Measurements from ENCODE around the gene FAM184A. TPM values are rescaled to one million over a fixed set of nuclear protein-coding genes. Genes with fewer than 3 reads are reported as not detected.
"Not testable (repeated sequence)": the region's sequence is repeated elsewhere in the genome, so short reads cannot be mapped to it uniquely, and the experiment has no call there.

The FAM184A gene
- polyA plus RNA-seq, 1 donor = 10.2 TPM

DNA sequence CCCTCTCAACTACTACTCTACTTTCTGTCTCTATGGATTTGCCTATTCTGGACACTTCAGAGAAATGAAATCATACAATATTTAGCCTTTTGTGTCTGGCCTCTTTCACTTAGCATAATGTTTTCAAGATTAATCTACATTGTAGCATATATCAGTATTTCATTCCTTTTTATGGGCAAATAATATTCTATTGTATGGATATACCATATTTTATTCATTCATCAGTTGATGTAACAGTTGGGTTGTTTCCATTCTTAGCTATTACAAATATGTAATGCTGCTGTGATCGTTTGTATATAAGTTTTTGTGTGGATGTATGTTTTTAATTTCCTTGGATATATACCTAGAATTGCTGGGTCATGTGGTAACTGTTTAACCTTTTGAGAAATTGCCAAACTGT lies 23.4 kb downstream of the FAM184A start:
- no peak for DNase-seq

DNA sequence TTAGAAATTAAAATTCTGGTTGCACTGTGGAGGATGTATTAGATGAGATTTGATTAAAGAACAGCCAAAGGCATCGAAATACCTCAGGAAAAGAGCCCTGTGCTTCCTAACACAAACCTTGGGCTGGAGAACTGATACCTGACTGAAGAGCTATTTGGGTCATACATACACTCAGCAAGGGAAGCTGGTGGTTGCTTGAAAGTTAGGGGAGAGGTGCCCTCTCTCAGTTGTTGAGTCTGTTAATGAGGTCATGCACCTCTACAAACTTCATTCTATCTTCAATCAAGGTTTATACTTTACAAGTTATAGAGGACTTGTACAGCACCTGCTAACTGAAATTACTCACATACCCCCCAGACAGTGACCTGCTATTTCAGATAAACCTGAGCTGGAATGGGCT lies 25.5 kb downstream of the FAM184A start:
- no peak for DNase-seq

DNA sequence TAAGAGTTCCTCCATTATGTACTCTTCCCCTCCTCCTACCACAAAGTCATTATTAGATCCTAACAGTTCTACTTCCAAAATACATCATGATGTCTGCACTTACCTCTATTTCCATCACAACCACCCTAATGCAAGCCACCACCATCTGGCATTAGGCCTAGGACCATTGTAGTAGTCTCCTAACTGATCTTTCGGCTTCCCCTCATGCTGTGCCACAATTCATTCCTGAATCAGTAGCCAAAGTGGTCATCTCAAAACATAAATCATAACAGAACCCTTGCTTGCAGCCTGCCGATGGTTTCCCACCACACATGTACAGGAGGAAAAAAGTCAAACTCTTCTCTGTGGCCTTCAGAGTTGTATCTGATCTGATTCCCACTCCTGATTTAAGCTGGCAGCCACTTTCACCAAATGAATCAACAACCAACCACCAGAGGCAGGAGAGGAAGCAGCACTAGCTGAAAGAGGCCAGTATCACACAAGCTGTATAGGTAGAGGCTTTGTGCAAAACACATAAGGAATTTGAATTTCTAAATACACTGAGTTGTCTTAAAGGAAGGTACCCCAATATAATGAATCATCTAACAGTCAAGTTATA lies 26.1 kb downstream of the FAM184A start:
- no peak for DNase-seq

DNA sequence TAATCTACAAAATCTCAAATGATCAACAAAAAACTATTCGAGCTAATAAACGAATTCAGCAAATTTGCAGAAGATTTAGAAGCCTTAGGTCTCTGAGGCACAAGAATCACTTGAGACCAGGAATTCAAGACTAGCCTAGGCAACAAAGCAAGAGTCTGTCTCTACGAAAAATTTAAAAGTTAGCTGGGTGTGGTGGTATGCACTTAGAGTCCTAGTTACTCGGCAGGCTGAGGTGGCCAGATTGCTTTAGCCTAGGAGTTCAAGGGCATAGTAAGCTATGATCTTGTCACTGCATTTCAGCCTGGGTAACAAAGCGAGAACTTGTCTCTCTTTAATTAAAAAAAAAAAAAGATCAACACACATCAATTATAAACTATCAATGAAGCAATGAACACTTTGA lies 34.2 kb downstream of the FAM184A start:
- no peak for DNase-seq

DNA sequence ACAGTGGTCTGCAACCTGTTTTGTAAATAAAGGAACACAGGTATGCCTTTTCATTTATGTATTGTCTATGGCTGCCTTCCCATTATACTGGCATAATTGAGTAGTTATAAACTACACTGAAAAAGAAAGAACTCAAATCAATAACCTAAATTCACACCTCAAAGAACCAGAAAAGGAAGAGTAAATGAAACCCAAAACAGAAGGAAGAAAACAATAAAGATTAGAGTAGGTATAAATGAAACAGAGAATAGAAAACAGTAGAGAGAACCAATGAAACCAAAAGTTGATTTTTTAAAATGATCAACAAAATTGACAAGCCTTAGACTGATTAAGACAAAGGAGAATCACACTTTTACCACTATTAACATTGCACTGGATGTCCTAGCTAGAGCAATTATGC lies 34.7 kb downstream of the FAM184A start:
- DNase-seq = no peak

DNA sequence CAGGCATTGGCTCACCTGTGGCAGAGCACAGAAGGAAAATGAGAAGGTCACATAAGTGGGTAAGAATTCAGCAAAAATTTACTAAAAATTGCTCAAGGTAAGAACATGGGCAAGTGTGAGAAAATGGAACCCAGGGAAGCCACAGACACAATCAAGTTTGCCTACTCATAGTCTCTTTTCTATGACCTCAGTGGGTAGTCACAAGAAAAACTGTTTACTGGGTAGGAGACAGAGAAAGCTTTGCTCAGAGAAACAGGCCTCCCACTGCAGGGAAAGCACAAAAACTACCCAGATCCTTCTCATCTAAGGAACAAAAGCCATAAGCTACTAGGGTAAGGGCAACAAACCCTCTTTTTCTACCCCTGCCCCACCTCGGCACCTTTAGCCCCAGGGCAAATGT lies 35.2 kb downstream of the FAM184A start:
- no peak for DNase-seq

DNA sequence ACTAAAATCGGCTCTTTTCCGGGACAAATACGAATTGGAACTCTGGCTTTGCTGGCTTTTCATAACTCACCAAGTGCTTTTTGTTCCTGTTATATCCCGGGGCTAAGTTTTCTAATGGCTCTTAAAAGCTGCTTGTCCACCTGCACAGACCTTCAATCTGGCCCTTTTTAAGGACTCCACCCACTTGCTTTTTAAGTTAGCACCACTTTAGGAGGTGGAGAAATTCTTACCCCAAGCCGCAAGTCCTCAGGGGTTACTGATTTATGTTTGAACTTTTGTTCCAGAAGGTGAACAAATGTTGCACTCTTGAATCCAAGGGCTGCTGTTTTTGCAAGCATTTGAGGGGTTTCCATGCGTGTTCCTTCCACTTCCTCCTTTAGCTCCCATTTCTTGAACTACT lies 37.8 kb downstream of the FAM184A start:
- no peak for DNase-seq

DNA sequence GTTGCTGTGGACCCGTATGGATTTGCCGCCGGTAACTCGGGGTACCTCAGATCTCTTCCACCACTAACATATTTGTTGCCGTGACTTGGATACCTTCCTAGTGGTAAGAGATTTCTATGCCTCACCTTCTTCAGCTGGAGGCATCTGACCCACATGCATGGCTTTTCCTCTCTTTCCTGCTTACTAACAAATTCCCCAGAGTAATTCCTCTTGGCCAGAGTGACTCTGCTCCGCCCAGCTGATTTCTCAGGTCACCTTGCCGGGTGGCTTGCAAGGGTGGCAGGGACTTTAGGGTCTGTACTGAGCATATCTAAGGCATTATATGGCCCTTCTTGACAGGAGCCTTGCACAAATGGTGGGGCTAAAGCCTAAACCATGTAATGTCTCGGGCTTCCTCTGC lies 38.2 kb downstream of the FAM184A start:
- DNase-seq = no peak

DNA sequence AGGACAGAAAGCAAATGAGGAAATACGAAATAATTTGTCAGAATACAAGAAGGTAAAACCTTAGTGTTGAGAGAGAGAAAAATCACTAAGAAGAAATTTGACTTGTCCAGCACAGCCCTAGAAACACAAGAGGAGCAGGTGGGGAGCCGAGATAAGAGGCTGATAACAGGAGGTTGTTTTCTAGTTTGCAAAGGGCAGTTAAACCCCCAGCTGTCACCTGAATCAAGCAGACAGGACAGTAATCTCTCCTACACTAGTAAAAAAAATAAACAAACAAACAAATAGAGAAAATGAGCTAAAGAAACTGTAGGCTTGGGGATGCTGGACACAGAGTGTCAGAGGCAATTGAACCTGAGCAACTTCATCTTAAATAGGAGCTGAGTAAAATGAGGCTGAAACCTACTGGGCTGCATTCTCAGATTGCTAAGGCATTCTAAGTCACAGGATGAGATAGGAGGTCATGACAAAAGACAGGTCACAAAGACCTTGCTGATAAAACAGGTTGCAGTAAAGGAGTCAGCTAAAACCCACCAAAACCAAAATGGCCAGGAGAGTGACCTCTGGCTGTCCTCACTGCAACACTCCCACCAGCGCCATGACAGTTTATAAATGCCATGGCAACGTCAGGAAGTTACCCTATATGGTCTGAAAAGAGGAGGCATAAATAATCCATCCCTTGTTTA lies 40.4 kb downstream of the FAM184A start:
- DNase-seq = no peak

DNA sequence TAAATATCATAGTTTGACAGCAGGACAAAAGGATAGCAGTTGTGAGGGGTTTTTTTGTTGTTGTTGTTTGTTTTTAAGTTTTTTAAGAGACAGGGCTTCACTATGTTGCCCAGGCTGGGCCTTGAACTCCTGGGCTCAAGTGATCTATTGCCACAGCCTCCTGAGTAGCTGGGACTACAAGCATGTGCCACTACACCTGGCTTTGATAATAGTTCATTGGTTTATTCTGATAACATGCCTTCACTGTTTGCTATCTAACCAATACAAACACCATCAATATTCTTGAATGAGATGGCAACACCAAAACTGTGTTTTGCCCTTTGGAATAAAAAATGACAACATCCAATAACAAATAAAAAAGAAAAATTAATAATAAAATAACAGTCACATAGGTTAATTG lies 41.2 kb downstream of the FAM184A start:
- DNase-seq = no peak

DNA sequence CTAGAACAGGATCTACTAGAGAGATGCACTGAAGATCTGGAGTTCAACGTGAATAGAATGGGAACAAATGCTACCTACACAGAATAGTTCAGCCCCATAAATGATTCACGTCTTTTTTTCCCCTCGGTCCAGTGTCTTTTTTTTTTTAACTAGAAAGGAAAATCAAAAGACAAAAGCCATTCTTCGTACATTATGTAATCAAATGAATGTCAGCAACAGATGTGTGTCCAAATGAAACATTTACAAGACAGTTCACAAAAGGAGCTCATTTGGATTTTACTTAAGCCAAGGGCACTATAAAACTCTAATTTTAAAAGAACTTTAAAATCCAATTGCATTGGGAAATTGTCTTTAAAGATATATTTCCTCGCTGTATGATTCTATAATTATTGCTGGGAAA lies 42.4 kb downstream of the FAM184A start:
- no peak for DNase-seq

DNA sequence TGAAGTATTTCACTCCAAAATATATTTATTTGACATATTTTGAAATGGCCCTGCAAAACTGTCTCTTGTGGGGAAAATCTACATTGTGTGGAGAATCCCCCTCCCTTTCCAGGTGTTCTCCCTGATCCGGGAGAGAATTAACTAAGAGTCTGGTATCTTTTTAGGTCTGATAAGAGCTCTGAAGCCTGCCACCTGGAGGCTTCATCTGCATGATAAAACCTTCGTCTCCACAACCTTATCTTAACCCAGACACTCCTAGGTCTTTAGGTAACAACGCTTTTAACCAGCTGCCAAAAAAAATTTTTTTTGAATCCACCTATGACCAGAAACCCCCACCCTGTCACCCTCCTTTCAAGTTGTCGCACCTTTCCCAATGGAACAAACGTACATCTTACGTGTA lies 43.0 kb downstream of the FAM184A start:
- no peak for DNase-seq

DNA sequence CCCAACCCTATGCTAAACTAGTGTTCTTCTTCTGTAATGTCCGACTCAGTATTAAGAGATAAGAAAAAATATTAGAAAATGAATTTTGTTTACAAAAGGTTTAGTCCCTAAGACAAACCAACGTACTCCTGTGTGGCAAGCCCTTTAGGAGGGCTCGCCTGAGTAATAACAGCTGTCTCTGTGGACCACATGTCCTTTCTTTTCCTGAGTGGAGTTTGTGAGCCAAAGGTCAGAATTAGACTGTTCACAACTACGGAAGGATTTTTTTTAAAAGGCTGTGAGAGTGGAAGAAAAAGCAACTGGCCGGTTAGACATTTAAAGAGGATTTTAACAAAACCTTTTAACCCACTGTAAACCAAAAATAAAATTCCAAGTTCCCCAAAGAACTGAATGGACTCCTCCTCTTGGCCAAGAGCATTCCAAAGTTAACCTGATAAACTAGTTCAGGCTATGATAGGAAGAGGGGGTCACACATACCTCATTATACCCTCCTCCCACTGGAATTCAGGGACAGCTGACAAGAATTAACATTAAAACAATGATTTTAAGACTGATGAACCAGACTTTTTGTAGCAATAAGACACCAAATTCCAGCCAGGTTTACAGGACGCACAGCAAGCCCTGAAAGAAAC lies 43.5 kb downstream of the FAM184A start:
- peak; percentile 19 for DNase-seq

DNA sequence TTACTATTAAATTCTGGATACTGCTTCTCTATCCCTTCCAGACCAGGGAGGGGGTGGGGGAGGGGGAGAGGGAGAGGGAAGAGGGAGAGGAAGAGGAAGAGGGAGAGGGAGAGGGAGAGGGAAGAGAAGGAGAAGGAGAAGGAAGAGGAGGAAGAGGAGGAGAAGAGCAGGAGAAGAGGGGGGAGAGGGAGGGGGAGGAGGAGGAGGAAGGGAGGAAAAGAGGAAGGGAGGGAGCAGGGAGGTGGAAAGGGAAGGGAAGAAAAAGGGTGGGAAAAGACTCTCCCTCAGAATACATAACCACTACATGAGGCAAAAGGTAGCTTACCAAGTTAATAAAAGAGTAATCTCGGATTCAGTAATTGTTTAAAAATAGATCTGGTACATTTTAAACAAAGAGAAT lies 46.0 kb downstream of the FAM184A start:
- no peak for DNase-seq

DNA sequence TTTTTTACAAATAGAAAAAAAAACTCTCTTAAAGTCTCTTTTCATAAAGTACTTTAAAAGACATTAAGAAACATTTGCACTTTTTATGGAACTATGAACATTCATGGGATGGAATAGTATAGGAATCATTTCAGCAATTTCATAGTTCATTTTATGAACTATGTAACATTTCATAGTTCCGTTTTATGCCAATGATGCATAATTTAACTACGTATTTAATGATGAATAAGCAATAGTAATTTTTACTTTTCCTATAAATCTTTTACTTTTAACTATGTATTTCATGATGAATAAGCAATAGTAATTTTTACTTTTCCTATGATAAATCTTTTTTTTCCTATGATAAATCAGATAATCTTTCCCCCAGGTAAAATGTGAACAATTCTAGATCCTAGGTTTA lies 47.7 kb downstream of the FAM184A start:
- DNase-seq = no peak

DNA sequence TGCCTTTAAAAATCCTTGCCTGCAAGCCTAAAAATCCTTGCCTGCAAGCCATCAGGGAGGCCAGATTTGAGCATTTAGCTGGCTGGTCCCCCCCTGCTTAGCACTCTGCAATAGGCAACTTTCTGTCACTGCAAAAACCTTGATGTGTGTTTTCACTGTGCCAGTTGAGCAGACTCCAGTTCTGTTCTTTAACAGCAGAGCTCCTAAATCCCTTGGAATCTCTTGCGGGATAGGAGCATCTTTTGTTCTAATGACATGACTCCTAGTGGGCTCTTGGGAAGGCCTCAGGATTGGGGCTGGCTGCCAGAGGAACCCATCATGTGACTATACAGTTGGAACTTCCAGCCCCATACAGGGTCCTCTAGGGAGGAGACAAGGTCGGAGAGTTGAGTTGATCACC lies 50.4 kb downstream of the FAM184A start:
- no peak for DNase-seq

DNA sequence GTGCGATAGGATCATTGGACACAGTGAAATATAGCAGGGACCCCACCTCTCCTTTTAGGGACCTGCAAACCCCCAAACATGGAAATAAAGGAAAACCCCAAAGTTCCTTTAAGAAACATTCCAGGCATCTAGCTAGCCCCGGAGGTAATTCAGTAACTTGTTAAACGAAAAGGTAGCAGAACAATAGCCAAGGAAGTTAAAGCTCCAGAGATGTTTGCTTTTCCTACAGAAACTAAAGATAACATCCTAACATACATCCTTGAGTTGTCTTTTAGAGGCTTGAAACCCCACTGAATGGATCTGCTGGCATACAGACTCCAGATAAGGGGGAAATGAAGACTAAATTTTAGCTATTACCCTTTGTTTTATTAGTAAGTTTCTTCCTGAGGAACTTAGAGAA lies 51.0 kb downstream of the FAM184A start:
- no peak for DNase-seq

DNA sequence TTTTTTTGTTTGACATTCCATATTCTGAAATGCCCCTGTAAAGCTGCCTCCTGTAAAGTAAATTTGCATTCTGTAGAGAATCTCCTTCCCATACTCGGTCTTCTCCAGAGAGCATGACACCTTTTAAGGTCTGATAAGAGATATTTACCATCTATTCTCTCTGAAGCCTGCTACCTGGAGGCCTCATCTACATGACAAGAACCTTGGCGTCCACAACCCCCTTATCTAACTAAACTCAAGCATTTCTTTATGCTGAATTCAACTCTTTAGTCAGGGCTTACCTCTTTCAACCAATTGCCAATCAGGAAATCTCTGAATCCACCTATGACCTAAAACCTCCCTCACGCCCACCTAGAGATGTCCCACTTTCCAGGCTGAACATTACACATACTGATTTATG lies 51.6 kb downstream of the FAM184A start:
- no peak for DNase-seq

DNA sequence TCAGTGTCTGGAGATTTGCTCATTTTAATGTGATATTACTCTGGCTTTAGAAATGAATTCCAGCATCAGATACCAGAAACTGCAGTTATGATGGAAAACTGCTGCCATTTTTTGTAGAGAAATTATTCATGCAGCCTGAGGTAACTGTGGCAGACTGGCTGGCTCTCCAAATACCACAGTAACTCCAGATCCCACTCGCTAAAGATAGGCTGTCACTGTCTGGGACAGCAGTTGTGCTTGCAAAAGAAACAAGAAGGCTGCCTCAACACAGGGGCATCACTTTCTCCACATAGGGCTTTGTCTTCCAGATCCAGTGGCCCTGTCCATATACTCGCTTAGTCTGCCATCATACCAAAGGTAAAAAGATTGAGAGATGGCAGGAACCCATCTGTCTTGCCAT lies 52.7 kb downstream of the FAM184A start:
- no peak for DNase-seq

DNA sequence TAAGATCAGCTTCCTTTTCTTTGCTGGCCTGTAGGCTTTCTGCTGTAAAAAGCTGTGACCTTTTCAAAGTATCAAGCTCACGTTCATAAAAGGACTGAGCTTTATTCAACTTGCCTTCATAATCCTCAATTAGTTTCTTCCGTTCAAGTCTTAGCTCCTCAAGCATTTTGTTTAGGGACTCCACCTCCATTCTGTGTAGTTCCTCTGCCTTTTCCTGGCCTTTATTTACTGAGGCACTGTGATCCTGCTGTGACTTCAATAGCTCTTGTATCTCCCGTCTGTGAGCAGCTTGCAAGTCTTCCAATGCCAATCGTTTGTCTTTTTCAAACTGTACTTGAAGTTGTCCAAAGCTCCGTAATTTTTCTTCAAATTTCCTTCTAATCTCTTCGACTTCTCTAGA lies 54.4 kb downstream of the FAM184A start:
- no peak for DNase-seq

DNA sequence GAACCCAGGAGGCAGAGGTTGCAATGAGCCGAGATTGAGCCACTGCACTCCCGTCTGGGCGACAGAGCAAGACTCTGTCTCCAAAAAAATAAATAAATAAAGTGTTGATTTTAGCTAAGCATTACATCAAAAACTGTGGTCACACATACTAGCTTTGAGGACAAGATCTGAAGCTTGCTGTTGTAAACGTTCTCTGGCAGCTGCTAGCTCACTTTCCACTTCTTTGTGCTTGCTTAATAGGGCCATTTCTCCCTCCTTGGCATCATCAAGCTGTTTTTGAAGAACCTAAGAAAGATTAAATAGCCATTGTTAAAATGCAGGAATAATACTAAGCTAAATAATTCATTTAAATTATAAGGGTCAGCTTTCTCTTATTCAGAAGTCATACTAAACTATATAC lies 55.7 kb downstream of the FAM184A start:
- DNase-seq = no peak

DNA sequence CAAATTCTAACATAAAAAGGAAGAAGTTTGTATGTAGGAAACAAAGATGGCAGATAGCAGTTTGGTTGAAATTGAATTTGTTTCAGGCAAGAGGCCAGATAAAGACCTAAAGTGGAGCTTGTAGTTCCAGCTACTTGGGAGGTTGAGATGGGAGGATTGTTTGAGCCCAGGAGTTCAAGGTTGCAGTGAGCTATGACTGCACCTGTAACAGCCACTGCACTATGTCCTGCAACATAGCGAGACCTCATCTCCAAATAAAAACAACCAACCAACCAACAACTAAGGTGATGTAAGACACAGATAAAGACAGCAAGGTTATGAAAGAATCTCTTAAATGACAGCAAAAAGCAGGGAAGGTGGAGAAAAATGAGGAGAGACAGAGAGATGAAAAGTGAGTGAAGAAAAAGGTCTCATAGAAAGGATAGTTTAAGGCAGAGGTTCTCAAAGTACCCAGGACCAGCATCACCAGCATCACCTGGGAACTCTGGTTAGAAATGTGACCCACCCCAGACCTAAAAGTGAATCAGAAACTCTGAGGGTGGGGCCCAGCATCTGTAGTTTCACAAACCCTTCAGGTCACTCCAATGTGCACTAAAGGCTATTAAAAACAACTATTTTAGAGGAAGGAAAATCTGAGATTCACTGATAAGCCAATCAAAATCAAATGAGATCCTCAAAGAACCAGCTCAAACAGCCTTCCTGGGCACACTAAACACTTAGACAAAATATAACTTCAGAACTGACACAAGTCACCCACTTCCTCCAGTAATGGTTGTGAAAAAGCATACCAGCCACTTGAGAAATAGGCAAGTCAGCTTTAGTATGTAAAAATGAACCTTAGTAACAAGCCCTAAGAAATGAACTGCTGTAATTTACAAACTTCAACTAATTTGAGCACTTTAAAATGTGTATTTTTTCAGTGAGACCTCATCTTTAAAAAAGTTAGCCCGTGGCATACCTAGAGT lies 57.6 kb downstream of the FAM184A start:
- no peak for DNase-seq

DNA sequence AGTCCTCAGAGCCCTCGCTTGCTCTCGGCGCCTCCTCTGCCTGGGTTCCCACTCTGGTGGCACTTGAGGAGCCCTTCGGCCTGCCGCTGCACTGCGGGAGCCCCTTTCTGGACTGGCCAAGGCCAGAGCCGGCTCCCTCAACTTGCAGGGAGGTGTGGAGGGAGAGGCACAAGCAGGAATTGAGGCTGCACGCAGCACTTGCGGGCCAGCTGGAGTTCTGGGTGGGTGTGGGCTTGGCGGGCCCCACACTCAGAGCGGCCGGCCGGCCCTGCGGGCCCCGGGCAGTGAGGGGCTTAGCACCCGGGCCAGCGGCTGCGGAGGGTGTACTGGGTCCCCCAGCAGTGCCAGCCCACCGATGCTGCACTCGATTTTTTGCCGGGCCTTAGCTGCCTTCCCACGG lies 63.3 kb downstream of the FAM184A start:
- not testable (repeated sequence) for DNase-seq
